Neuronal stem cell (in vitro differentiated cells): ENCODE data around the gene LCN10.
"Not testable (repeated sequence)": the region's sequence is repeated elsewhere in the genome, so short reads cannot be mapped to it uniquely, and the experiment has no call there.

Experiments used
- DNase-seq: peaks from one replicate; pipeline ENCODE4 v3.0.0-alpha.2; 2013; ENCODE audit warnings: low spot score
- H2AFZ ChIP-seq: one replicate; pipeline ENCODE4 v1.6.1; 2013; ENCODE audit warnings: mild to moderate bottlenecking, low read length, inconsistent platforms
- H2AK5ac ChIP-seq: 2 replicates; pipeline ENCODE4 v1.6.1; 2013; ENCODE audit warnings: low read depth, mild to moderate bottlenecking, inconsistent platforms, low read length, moderate library complexity, mixed read lengths
- H2BK120ac ChIP-seq: 2 replicates; pipeline ENCODE4 v1.6.1; 2013; ENCODE audit warnings: low read depth, mild to moderate bottlenecking, inconsistent platforms, low read length, moderate library complexity, mixed read lengths
- H2BK12ac ChIP-seq: one replicate; pipeline ENCODE4 v1.6.1; 2013; ENCODE audit warnings: low read length, inconsistent platforms
- H2BK15ac ChIP-seq: 2 replicates; pipeline ENCODE4 v1.6.1; 2013; ENCODE audit warnings: mild to moderate bottlenecking, low read length, inconsistent platforms, mixed read lengths
- H2BK5ac ChIP-seq: one replicate; pipeline ENCODE4 v1.6.1; 2013; ENCODE audit warnings: inconsistent platforms, mild to moderate bottlenecking, low read length, moderate library complexity
- H3K14ac ChIP-seq: one replicate; pipeline ENCODE4 v1.6.1; 2013; ENCODE audit warnings: low read length, inconsistent platforms
- H3K18ac ChIP-seq: 2 replicates; pipeline ENCODE4 v1.6.1; 2013; ENCODE audit warnings: low read length, inconsistent platforms
- H3K23ac ChIP-seq: 2 replicates; pipeline ENCODE4 v1.6.1; 2013; ENCODE audit warnings: low read depth, mild to moderate bottlenecking, mixed read lengths, low read length, inconsistent platforms; ENCODE audit not compliant: poor library complexity
- H3K27ac ChIP-seq: replicated peaks from 3 replicates; pipeline ENCODE4 v1.5.1; 2013; ENCODE audit warnings: low read length, inconsistent platforms
- H3K27me3 ChIP-seq, 3 experiments: 2 replicates each; pipeline ENCODE4 v1.6.1; 2013; ENCODE audit warnings: low read length in 3 of 3, mild to moderate bottlenecking in 2 of 3, inconsistent platforms in 1 of 3, low read depth in 1 of 3, mixed read lengths in 1 of 3, moderate library complexity in 1 of 3; ENCODE audit not compliant: control insufficient read depth in 3 of 3, insufficient read depth in 3 of 3
- H3K36me3 ChIP-seq, 2 donors: replicated peaks in 1 of 2; 2 replicates each; pipeline ENCODE4 v1.6.1; 2013; ENCODE audit warnings: low read length in 2 of 2; ENCODE audit not compliant: control insufficient read depth in 2 of 2, insufficient read depth in 2 of 2
- H3K4ac ChIP-seq: 2 replicates; pipeline ENCODE4 v1.6.1; 2013; ENCODE audit warnings: inconsistent platforms, mild to moderate bottlenecking, low read length, moderate library complexity
- H3K4me1 ChIP-seq, 2 donors: 1 replicate in 1 of 2; 2 replicates in 1 of 2; pipeline ENCODE4 v1.6.1; 2013; ENCODE audit warnings: low read length in 2 of 2, low read depth in 1 of 2; ENCODE audit not compliant: control insufficient read depth in 2 of 2, insufficient read depth in 1 of 2
- H3K4me2 ChIP-seq: one replicate; pipeline ENCODE4 v1.6.1; 2013; ENCODE audit warnings: mild to moderate bottlenecking, low read length, inconsistent platforms; ENCODE audit not compliant: insufficient read depth, poor library complexity, severe bottlenecking
- H3K4me3 ChIP-seq, 2 donors: 2 replicates each; pipeline ENCODE4 v1.5.1; 2013; ENCODE audit warnings: low read length in 2 of 2, mild to moderate bottlenecking in 2 of 2, inconsistent platforms in 1 of 2, moderate library complexity in 1 of 2
- H3K79me1 ChIP-seq: one replicate; pipeline ENCODE4 v1.6.1; 2013; ENCODE audit warnings: low read depth, mild to moderate bottlenecking, inconsistent platforms, low read length, moderate library complexity
- H3K9ac ChIP-seq: one replicate; pipeline ENCODE4 v1.6.1; 2013; ENCODE audit warnings: mild to moderate bottlenecking, low read depth, low read length, inconsistent platforms; ENCODE audit not compliant: poor library complexity
- H3K9me3 ChIP-seq, 2 donors: replicated peaks in 1 of 2; 2 replicates each; pipeline versions ENCODE3 to v1.6.1; 2013; ENCODE audit warnings: low read length in 2 of 2, mild to moderate bottlenecking in 2 of 2, inconsistent platforms in 1 of 2, low read depth in 1 of 2, mixed read lengths in 1 of 2, moderate library complexity in 1 of 2; ENCODE audit not compliant: control insufficient read depth in 2 of 2, insufficient read depth in 1 of 2
- H4K8ac ChIP-seq: one replicate; pipeline ENCODE4 v1.6.1; 2013; ENCODE audit warnings: low read depth, mild to moderate bottlenecking, inconsistent platforms, low read length, moderate library complexity
- H4K91ac ChIP-seq: one replicate; pipeline ENCODE4 v1.6.1; 2013; ENCODE audit warnings: low read length, low read depth, mild to moderate bottlenecking, inconsistent platforms; ENCODE audit not compliant: poor library complexity
- WGBS, 2 donors: extraction: QIAGEN DNeasy Blood & Tissue Kit; methylation state at CpG; one replicate each; pipeline ENCODE4 v1.1.7; 2013; ENCODE audit warnings: missing lambda C conversion rate in 2 of 2, mixed read lengths in 1 of 2; ENCODE audit not compliant: insufficient read length in 2 of 2, insufficient replicate concordance in 1 of 2; ENCODE audit errors: extremely low coverage in 2 of 2; 5-methylcytosine and 5-hydroxymethylcytosine counted together

Gene LCN10

GRCh38 chr9:136769710-136770191 is 27.0 kb upstream of the LCN10 start:
- no peak overlapping the region for H2BK12ac ChIP-seq
- no peak overlapping the region for H3K27ac ChIP-seq
- H3K23ac ChIP-seq, result no peak overlapping the region
- no peak overlapping the region for H4K8ac ChIP-seq
- H3K4me2 ChIP-seq, result peak overlapping the region; percentile 45
- peak overlapping the region; percentile 48 for H3K18ac ChIP-seq
- H3K4ac ChIP-seq, result no peak overlapping the region
- no peak overlapping the region for H2BK5ac ChIP-seq
- H3K4me3 ChIP-seq, result no peak overlapping the region
- no peak overlapping the region for H2AK5ac ChIP-seq
- H2AFZ ChIP-seq, result peak overlapping the region; percentile 71
- peak; percentile 52 for DNase-seq
- H3K9me3 ChIP-seq, result peaks cover 6 to 12% of the 10 kb centered on the region in 2 donors
- no peaks in the 10 kb centered on the region for H3K36me3 ChIP-seq
- no peak overlapping the region for H2BK15ac ChIP-seq
- peaks cover 0 to 9% (median 2%) of the 10 kb centered on the region in 3 experiments for H3K27me3 ChIP-seq
- H2BK120ac ChIP-seq, result no peak overlapping the region
- H3K14ac ChIP-seq, result no peak overlapping the region
- H4K91ac ChIP-seq, result no peak overlapping the region
- H3K79me1 ChIP-seq, result no peaks in the 10 kb centered on the region
- H3K9ac ChIP-seq, result no peak overlapping the region
- H3K4me1 ChIP-seq, result peaks cover 2% of the 10 kb centered on the region in 2 donors
- no CpG with 5 or more reads among the region's 16 CpGs for WGBS, 2 donors

- not testable (repeated sequence) for H2BK12ac ChIP-seq, H3K79me1 ChIP-seq, H3K27ac ChIP-seq, H3K18ac ChIP-seq, H3K27me3 ChIP-seq, H3K4ac ChIP-seq, H3K23ac ChIP-seq, H2AK5ac ChIP-seq, H2BK15ac ChIP-seq, H3K9ac ChIP-seq, H3K36me3 ChIP-seq, H3K4me3 ChIP-seq, H3K14ac ChIP-seq, H3K9me3 ChIP-seq, DNase-seq, H2AFZ ChIP-seq, H2BK120ac ChIP-seq, H4K91ac ChIP-seq, H3K4me2 ChIP-seq, H2BK5ac ChIP-seq, H4K8ac ChIP-seq
- H3K4me1 ChIP-seq, result peaks cover 5 to 12% of the 10 kb centered on the region in 2 donors
- no CpG with 5 or more reads among the region's 18 CpGs for WGBS, 2 donors
These were observed 23.8 kb upstream of the LCN10 start for GRCh38 chr9:136766410-136767120.

- not testable (repeated sequence) for H3K14ac ChIP-seq, H4K91ac ChIP-seq, H2AFZ ChIP-seq, H2BK120ac ChIP-seq, H3K4me3 ChIP-seq, H3K27me3 ChIP-seq, H3K4ac ChIP-seq, DNase-seq, H3K9me3 ChIP-seq, H4K8ac ChIP-seq, H3K27ac ChIP-seq, H3K18ac ChIP-seq, H3K4me2 ChIP-seq, H3K23ac ChIP-seq, H3K79me1 ChIP-seq, H2BK5ac ChIP-seq, H3K36me3 ChIP-seq, H2BK12ac ChIP-seq, H3K9ac ChIP-seq, H2AK5ac ChIP-seq
- Histone ChIP-seq H2BK15ac (peak overlapping the region; percentile 87), H3K4me1 (peaks cover 6 to 13% of the 10 kb centered on the region in 2 donors)
- WGBS, 2 donors, result no CpG with 5 or more reads among the region's 14 CpGs
These were observed 23.1 kb upstream of the LCN10 start for GRCh38 chr9:136765745-136766409.

GRCh38 chr9:136765041-136765440 is 22.3 kb upstream of the LCN10 start:
- Histone ChIP-seq H4K8ac (no peak overlapping the region), H3K27me3 (peaks cover 0 to 9% (median 2%) of the 10 kb centered on the region in 3 experiments), H3K4me2 (no peak overlapping the region), H4K91ac (no peak overlapping the region), H2BK120ac (peak overlapping the region; percentile 87), H3K36me3 (no peaks in the 10 kb centered on the region), H3K79me1 (no peaks in the 10 kb centered on the region), H2BK5ac (peak overlapping the region; percentile 75), H3K4ac (peak overlapping the region; percentile 10), H2AK5ac (peak overlapping the region; percentile 99), H3K23ac (no peak overlapping the region), H3K4me3 (no peak overlapping the region), H3K27ac (no peak overlapping the region), H2AFZ (no peak overlapping the region), H3K4me1 (peaks cover 9 to 13% of the 10 kb centered on the region in 2 donors), H3K14ac (no peak overlapping the region), H3K18ac (peak overlapping the region; percentile 84), H2BK15ac (no peak overlapping the region), H3K9ac (peak overlapping the region; percentile 50), H3K9me3 (no peaks in the 10 kb centered on the region), H2BK12ac (peak overlapping the region; percentile 41)
- no CpG with 5 or more reads among the region's 14 CpGs for WGBS, 2 donors
- no peak for DNase-seq
